ENCODE measurements around the gene ANKHD1. TPM values are rescaled to one million over a fixed set of nuclear protein-coding genes. Genes with fewer than 3 reads are reported as not detected.

Gene ANKHD1
- total and polyA plus RNA-seq, 2 donors (not counting 1 experiment from before 2014, with no cell fraction given): 45.4 to 74.5 TPM

DNA sequence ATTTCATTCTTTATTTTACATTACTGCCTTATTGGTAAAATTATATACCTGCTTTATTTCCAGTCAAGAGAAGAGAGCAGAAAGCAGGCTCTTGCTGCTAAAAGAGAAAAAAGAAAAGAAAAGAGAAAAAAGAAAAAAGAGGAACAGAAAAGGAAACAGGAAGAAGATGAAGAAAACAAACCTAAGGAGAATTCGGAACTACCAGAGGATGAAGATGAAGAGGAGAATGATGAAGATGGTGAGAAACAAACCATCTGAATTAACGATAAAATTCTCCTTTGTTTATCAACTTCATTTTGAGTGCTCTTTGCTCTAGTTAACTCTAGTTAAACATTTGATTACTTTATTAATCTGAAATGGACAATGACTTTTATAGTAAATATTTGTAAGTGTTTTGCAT lies 122.4 kb downstream of the ANKHD1 start:
- no peaks in the 10 kb centered on the region for H3K9me3 ChIP-seq (ENCODE audit: control insufficient read depth, insufficient read depth, low read depth, low read length)
- H3K27ac ChIP-seq (ENCODE audit: insufficient read depth, low read length): no peak overlapping the region
- no peaks in the 10 kb centered on the region for H3K79me2 ChIP-seq (ENCODE audit: control insufficient read depth, insufficient read depth, low read length)
- H3K4me2 ChIP-seq (ENCODE audit: extremely low read depth, insufficient read depth, low read length): no peak overlapping the region
- H4K20me1 ChIP-seq (ENCODE audit: control insufficient read depth, extremely low read depth, insufficient read depth, low read length): no peaks in the 10 kb centered on the region
- H3K9ac ChIP-seq (ENCODE audit: insufficient read depth, low read length): no peak overlapping the region
- DNase-seq (ENCODE audit: low read depth in 2 of 2): no peak
- H2AFZ ChIP-seq (ENCODE audit: low read length): no peak overlapping the region
- H3K4me3 ChIP-seq (replicated peaks in 1 of 4; ENCODE audit: control extremely low read depth in 1 of 4, insufficient read depth in 1 of 4, low read depth in 3 of 4, low read length in 4 of 4): no peak overlapping the region
- H3K36me3 ChIP-seq (ENCODE audit: control insufficient read depth, insufficient read depth, low read length): peaks cover 9% of the 10 kb centered on the region
- H3K27me3 ChIP-seq (ENCODE audit: control insufficient read depth, insufficient read depth, low read length): no peaks in the 10 kb centered on the region
- no peak for TF ChIP-seq EZH2 (IDR thresholded peaks at IDR 0.05; ENCODE audit: low read length, missing control alignments)
- TF ChIP-seq, protein P1, sequence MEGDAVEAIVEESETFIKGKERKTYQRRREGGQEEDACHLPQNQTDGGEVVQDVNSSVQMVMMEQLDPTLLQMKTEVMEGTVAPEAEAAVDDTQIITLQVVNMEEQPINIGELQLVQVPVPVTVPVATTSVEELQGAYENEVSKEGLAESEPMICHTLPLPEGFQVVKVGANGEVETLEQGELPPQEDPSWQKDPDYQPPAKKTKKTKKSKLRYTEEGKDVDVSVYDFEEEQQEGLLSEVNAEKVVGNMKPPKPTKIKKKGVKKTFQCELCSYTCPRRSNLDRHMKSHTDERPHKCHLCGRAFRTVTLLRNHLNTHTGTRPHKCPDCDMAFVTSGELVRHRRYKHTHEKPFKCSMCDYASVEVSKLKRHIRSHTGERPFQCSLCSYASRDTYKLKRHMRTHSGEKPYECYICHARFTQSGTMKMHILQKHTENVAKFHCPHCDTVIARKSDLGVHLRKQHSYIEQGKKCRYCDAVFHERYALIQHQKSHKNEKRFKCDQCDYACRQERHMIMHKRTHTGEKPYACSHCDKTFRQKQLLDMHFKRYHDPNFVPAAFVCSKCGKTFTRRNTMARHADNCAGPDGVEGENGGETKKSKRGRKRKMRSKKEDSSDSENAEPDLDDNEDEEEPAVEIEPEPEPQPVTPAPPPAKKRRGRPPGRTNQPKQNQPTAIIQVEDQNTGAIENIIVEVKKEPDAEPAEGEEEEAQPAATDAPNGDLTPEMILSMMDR (conservative IDR thresholded peaks at IDR 0.05 in 1 of 2, IDR thresholded peaks at IDR 0.05 in 1 of 2; ENCODE audit: low read depth in 1 of 2, low read length in 2 of 2): no peak
- no peaks in the 10 kb centered on the region for H3K4me1 ChIP-seq (ENCODE audit: control insufficient read depth, extremely low read depth, insufficient read depth, low read length)

DNA sequence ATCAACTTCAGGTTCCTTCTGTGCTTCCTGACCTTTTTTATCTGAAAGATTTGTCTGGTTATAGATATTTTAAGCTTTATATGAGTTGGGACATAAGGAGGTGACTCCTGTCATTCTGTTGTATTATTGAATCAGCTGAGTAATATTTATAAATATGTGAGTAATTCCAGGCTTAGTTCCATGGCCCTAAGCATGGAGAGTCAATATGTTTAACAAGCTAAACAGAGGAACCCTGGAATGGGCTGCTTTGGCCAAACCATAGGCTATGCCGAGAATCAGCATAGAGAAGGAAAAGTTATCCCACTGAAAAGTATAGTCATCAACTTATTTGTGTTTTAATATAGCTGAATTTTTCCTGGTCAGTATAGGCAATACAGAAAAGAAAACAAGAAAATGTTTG lies 138.6 kb downstream of the ANKHD1 start:
- peaks cover 5% of the 10 kb centered on the region for H3K36me3 ChIP-seq (ENCODE audit: control insufficient read depth, insufficient read depth, low read length)
- no peak overlapping the region for H3K4me3 ChIP-seq (replicated peaks in 1 of 4; ENCODE audit: control extremely low read depth in 1 of 4, insufficient read depth in 1 of 4, low read depth in 3 of 4, low read length in 4 of 4)
- H3K4me2 ChIP-seq (ENCODE audit: extremely low read depth, insufficient read depth, low read length): no peak overlapping the region
- H2AFZ ChIP-seq (ENCODE audit: low read length): no peak overlapping the region
- no peak overlapping the region for H3K9ac ChIP-seq (ENCODE audit: insufficient read depth, low read length)
- H3K4me1 ChIP-seq (ENCODE audit: control insufficient read depth, extremely low read depth, insufficient read depth, low read length): no peaks in the 10 kb centered on the region
- H3K9me3 ChIP-seq (ENCODE audit: control insufficient read depth, insufficient read depth, low read depth, low read length): no peaks in the 10 kb centered on the region
- H3K27ac ChIP-seq (ENCODE audit: insufficient read depth, low read length): no peak overlapping the region
- no peaks in the 10 kb centered on the region for H3K79me2 ChIP-seq (ENCODE audit: control insufficient read depth, insufficient read depth, low read length)
- H3K27me3 ChIP-seq (ENCODE audit: control insufficient read depth, insufficient read depth, low read length): no peaks in the 10 kb centered on the region
- TF ChIP-seq, protein P1 (conservative IDR thresholded peaks at IDR 0.05 in 1 of 2, IDR thresholded peaks at IDR 0.05 in 1 of 2; ENCODE audit: low read depth in 1 of 2, low read length in 2 of 2): no peak
- TF ChIP-seq EZH2 (IDR thresholded peaks at IDR 0.05; ENCODE audit: low read length, missing control alignments): no peak
- no peaks in the 10 kb centered on the region for H4K20me1 ChIP-seq (ENCODE audit: control insufficient read depth, extremely low read depth, insufficient read depth, low read length)
- no peak for DNase-seq (ENCODE audit: low read depth in 2 of 2)

DNA sequence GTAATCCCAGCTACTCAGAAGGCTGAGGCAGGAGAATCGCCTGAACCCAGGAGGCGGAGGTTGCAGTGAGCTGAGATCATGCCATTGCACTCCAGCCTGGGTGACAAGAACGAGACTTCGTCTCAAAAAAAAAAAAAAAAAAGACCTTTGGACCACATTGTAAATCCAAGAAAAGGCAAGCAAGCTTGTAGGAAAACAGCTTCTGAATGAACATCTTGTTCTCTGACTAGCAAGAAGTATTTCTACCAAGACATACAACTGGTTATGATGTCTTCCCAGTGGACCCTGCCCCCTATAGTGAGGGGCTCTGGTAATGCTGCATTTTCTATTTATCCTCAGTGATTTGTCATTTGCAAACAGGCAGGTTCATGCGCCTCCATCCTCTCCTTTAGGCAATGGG lies 141.3 kb downstream of the ANKHD1 start:
- TF ChIP-seq, protein P1 (conservative IDR thresholded peaks at IDR 0.05 in 1 of 2, IDR thresholded peaks at IDR 0.05 in 1 of 2; ENCODE audit: low read depth in 1 of 2, low read length in 2 of 2): no peak
- no peak for TF ChIP-seq EZH2 (IDR thresholded peaks at IDR 0.05; ENCODE audit: low read length, missing control alignments)
- Histone ChIP-seq H3K4me1 (ENCODE audit: control insufficient read depth, extremely low read depth, insufficient read depth, low read length) (peaks cover 8% of the 10 kb centered on the region), H4K20me1 (ENCODE audit: control insufficient read depth, extremely low read depth, insufficient read depth, low read length) (no peaks in the 10 kb centered on the region)

More for the DNA sequence above, 141.3 kb downstream of the ANKHD1 start:
- Histone ChIP-seq H2AFZ (ENCODE audit: low read length) (no peak overlapping the region), H3K4me3 (replicated peaks in 1 of 4; ENCODE audit: control extremely low read depth in 1 of 4, insufficient read depth in 1 of 4, low read depth in 3 of 4, low read length in 4 of 4) (no peak overlapping the region), H3K36me3 (ENCODE audit: control insufficient read depth, insufficient read depth, low read length) (peaks cover 2% of the 10 kb centered on the region), H3K9me3 (ENCODE audit: control insufficient read depth, insufficient read depth, low read depth, low read length) (no peaks in the 10 kb centered on the region), H3K4me2 (ENCODE audit: extremely low read depth, insufficient read depth, low read length) (no peak overlapping the region), H3K9ac (ENCODE audit: insufficient read depth, low read length) (no peak overlapping the region), H3K27me3 (ENCODE audit: control insufficient read depth, insufficient read depth, low read length) (no peaks in the 10 kb centered on the region), H3K79me2 (ENCODE audit: control insufficient read depth, insufficient read depth, low read length) (no peaks in the 10 kb centered on the region), H3K27ac (ENCODE audit: insufficient read depth, low read length) (no peak overlapping the region)
- no peak for DNase-seq (ENCODE audit: low read depth in 2 of 2)

Measured in fibroblast of lung (primary cell).